GM21381 (cell line): Measurements from ENCODE around the gene RAI1.

ENCODE experiments used
- ATAC-seq: cut with Tn5 transposase; IDR thresholded peaks from one replicate; pipeline ENCODE4 v1.9.1; 2021; ENCODE audit warnings: mild to moderate bottlenecking, moderate library complexity; ENCODE audit not compliant: unreplicated experiment

The RAI1 gene

DNA sequence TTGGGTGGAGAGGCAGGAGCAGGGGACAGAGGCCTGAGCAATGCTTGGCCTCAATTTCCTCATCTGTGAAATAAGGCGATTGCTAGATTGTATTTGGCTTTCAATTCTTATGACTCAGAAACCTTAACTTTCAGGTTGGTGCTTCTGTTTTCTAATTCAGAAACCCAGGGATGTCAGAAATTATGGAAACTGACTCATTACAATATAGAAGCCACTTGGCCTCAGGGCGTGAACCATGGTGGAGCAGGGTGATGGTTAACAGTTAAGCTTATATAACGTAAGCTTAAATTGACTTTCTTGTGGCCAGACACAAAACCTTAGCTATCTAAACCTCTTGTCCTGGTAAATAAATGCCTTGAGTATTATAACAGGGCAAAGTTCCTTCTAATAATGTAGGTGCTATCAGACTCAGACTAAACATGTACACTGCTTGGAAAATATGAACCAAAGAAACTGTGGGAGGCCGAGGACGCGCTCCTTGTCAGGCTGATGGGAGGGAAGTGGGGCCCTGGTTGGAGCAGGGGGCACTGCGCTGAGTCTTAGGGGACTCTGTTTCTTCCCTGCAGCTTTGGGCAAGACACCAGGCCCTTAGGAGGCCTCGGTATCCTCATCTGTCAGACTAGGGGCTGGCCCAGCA, 172.7 kb downstream of the RAI1 start:
- ATAC-seq: no peak

DNA sequence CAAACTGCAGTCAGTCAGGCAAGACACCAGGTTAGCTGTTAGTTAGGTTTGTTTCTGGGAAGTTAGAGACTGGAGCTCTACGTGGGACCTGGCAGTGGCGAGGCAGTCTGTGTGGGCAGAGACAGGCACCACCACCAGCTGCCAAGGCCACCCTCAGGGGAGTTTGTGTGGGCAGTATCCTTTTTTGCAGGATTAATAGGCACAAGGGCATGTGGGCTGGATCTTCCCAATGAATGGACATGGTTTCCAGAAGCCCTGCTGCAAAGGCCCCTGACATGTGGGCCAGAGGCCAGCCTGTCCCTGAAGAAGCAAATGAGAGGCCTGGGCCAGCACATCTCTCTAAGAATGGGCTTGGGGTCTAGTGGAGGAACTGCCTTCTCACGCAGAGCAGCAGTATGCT, 174.7 kb downstream of the RAI1 start:
- no peak for ATAC-seq

DNA sequence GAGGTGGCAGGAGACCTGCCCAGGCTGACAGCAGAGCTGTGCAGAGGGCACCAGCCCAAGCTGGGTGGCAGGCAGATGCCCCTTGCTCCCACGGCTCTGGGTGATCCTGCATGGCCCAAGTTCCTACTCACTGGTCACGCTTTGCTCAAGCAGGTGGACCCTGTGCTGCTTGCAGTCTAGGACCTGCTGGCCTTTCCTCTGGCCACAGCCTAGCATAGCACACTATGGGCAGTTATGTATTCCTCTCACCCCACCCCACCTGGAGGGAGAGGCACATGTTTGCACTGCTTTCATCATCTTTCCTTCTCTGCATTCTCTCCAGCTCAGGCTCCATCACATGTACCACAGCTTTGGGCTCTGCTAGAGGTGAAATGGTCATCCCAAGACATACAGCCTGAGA, 175.1 kb downstream of the RAI1 start:
- ATAC-seq: no peak

DNA sequence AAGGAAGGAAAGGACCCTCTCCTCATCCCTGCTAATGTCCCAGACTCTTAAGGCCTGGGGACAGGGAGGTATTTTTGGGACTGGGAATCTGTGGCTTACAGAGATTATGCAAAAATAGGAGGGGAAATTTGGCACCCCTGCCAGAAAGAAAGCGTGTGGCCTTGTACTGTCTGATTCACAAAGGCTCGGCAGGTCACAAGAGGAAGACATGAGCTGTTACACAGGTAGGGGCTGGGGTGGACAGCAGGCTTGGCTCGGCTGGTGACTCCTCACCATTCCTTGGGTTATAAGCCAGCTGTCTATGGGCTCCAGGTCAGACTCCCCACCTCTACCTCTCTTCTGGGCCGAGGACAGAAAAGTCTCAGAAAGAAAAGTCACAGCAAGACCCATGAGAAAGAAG, 176.2 kb downstream of the RAI1 start:
- ATAC-seq: no peak

DNA sequence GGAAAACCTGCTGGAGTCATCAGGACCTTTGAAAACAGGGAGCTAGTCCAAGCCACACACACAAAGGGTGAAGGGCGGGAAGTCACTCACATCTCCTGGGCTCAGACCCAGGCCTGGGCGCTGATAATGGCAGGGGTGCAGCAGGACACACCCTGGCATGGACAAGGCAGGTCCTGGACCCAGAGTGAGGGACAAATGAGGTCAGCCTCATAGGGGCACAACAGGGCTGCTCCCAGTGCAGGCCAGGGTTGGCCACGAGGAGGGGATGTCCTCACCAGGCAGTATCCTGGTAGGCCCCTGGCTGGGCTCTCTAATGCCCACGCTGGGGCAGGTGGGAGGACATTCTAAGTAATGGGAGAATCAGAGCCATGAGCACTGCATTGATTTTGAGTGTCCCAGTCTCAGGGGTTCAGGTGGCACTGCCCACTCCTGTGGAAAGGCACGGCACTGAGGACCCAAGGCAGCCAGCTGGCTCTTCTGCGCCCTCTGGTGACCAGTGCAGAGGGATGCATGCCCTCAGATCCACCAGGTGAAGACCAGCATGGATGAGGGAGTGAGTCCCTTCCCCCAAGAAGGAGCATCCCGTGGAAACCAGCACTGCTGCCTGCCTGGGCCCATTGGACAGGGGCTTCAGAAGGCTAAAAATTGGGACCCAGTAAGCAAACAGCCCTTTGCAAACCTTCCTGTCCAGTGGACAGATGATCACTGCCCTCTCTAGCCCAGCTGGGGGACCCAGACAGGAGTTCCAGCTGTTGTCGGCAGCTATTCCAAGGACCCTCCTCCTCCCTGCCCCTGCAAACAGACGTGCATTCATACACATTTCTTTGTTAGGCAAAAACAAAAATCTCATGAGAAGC, 178.9 kb downstream of the RAI1 start:
- ATAC-seq: no peak

DNA sequence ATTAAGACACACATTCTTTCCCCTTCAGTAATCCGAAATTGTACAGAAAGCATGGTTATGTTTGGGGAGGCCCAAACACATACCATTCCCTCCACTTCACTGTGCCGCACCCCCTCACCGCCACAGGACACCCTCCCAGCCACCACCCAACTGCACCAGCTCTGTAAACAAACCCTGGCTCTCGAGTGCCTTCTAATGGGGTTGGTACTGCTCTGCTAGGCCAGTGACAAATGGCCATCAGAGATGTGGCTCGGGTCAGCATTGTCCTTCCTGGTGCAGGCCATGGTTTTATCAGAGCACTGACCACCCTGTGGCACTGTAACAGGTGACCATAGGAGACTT, 179.5 kb downstream of the RAI1 start:
- no peak for ATAC-seq
